ENCODE results near the gene CDK2. TPM values are rescaled to one million over a fixed set of nuclear protein-coding genes. Genes with fewer than 3 reads are reported as not detected.

CDK2 gene
- total and polyA plus RNA-seq, 9 of the 15 experiments (the other 6 are each of a cell fraction or from before 2014, with no cell fraction given) = 17.4 to 213 (median 109) TPM

GRCh38 chr12:55996715-55997534 is 30.3 kb downstream of the CDK2 start, which contains the start of gene SUOX (continued):
- TF ChIP-seq ETS1 (conservative IDR thresholded peaks at IDR 0.05; ENCODE audit: control insufficient read depth, low read depth, low read length) (0 out of 2 replicates have a peak, but pooled peaks have one; percentile 48), ARID1B (IDR thresholded peaks at IDR 0.05) (peak; percentile 48; the same call in 1 of the 2 replicates), ZZZ3 (IDR thresholded peaks at IDR 0.05) (no peak), HCFC1 (IDR thresholded peaks at IDR 0.05; ENCODE audit: low read depth, low read length) (0 out of 2 replicates have a peak, but pooled peaks have one; percentile 31), TEAD1 (CRISPR knock-in tag; IDR thresholded peaks at IDR 0.05) (0 out of 4 replicates have a peak, but pooled peaks of 1 of the 2 experiments have one; percentile 22), PKNOX1 (IDR thresholded peaks at IDR 0.05) (peak; percentile 98), RB1 (IDR thresholded peaks at IDR 0.05; ENCODE audit: low read depth) (no peak), POLR2H (tag; IDR thresholded peaks at IDR 0.05; ENCODE audit: low read depth) (peak; percentile 68; the same call in 1 of the 2 replicates), RBBP5 (IDR thresholded peaks at IDR 0.05; ENCODE audit: borderline replicate concordance, insufficient read depth, low read length, poor library complexity, severe bottlenecking) (peak; percentile 32), POLR3A (IDR thresholded peaks at IDR 0.05; ENCODE audit: borderline replicate concordance, extremely low read depth, insufficient read depth, insufficient read length) (no peak), POLR2B (IDR thresholded peaks at IDR 0.05; ENCODE audit: low read depth, partially characterized antibody) (peak; percentile 58), YY1 (IDR thresholded peaks at IDR 0.05; ENCODE audit: borderline replicate concordance in 1 of 3, control insufficient read depth in 1 of 3, extremely low read depth in 1 of 3, insufficient read depth in 3 of 3, insufficient read length in 1 of 3, insufficient replicate concordance in 2 of 3, low read depth in 1 of 3, low read length in 2 of 3) (peak in 2 of 3 experiments; percentile 54 to 84)
